ENCODE measurements around the gene NAA10. TPM values are rescaled to one million over a fixed set of nuclear protein-coding genes. Genes with fewer than 3 reads are reported as not detected.

The NAA10 gene
- total and polyA plus RNA-seq, 3 experiments from 2014 or later = 105 to 162 (median 160) TPM

- Mint-ChIP-seq H3K4me1 (peaks cover 35 to 51% (median 44%) of the 10 kb centered on the region in 3 donors), H3K27ac (peak overlapping the region in 5 of 8 donors; percentile 43 to 82 (median 52)), H3K36me3 (peaks cover 0 to 11% (median 0%) of the 10 kb centered on the region in 3 donors), H3K4me3 (peak overlapping the region; percentile 41 to 76 (median 64)), H3K9me3 (peaks cover 0 to 1% (median 0%) of the 10 kb centered on the region in 5 donors), H3K27me3 (peaks cover 0 to 3% of the 10 kb centered on the region in 2 donors)
- Histone ChIP-seq H3K9me3 (ENCODE audit: low read length) (no peaks in the 10 kb centered on the region), H3K36me3 (ENCODE audit: insufficient read depth, low read length) (no peaks in the 10 kb centered on the region), H3K4me3 (ENCODE audit: low read length) (no peak overlapping the region), H3K27me3 (ENCODE audit: insufficient read depth, low read length, poor library complexity, severe bottlenecking) (no peaks in the 10 kb centered on the region), H3K4me1 (ENCODE audit: insufficient read depth, low read length) (peaks cover 35% of the 10 kb centered on the region), H3K27ac (ENCODE audit: low read depth, low read length) (no peak overlapping the region)
- CTCF ChIA-PET = no interaction called here
- POLR2A ChIA-PET = interaction anchor here (0.6 kb wide), 1 partner anchor 36 kb away, joined by 6 read pairs; no protein-coding TSS in a partner anchor
- no peak for DNase-seq
Measured at GRCh38 chrX:153903238-153903980, 31.4 kb downstream of the NAA10 start.

DNA sequence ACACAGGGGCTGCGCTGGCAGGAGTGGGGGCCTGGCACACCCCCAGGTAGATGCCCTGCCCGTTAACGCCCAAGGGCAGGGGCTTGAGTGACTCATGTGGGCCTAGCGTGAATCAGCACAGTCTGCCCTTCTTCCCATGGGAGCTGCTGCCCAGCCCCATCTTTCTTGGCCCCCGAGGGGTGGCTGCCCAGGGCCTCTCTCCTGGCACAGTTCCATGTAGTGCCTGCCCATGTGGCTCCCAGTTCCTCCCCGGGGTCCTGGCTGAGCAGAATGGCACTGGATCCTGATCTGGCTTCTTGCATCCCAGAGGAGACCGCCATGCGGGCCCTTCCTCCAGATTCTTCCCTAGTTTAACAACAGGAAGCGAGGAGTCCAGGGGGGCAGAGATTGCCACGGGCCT, 32.5 kb downstream of the NAA10 start:
- Histone ChIP-seq H3K4me1 (ENCODE audit: insufficient read depth, low read length) (peaks cover 35% of the 10 kb centered on the region), H3K9me3 (ENCODE audit: low read length) (no peaks in the 10 kb centered on the region), H3K4me3 (ENCODE audit: low read length) (no peak overlapping the region), H3K36me3 (ENCODE audit: insufficient read depth, low read length) (no peaks in the 10 kb centered on the region), H3K27ac (ENCODE audit: low read depth, low read length) (no peak overlapping the region), H3K27me3 (ENCODE audit: insufficient read depth, low read length, poor library complexity, severe bottlenecking) (no peaks in the 10 kb centered on the region)
- Mint-ChIP-seq H3K4me3 (peak overlapping the region in 1 of 7 donors; percentile 44), H3K27me3 (peaks cover 0 to 3% of the 10 kb centered on the region in 2 donors), H3K27ac (no peak overlapping the region), H3K36me3 (peaks cover 0 to 5% (median 0%) of the 10 kb centered on the region in 3 donors), H3K4me1 (peaks cover 35 to 51% (median 44%) of the 10 kb centered on the region in 3 donors), H3K9me3 (peaks cover 0 to 1% (median 0%) of the 10 kb centered on the region in 5 donors)
- no peak for DNase-seq
- POLR2A ChIA-PET = no interaction called here
- CTCF ChIA-PET = no interaction called here

GRCh38 chrX:153901753-153902140, 33.1 kb downstream of the NAA10 start:
- POLR2A ChIA-PET = no interaction called here
- Histone ChIP-seq H3K36me3 (ENCODE audit: insufficient read depth, low read length) (no peaks in the 10 kb centered on the region), H3K27me3 (ENCODE audit: insufficient read depth, low read length, poor library complexity, severe bottlenecking) (no peaks in the 10 kb centered on the region), H3K4me3 (ENCODE audit: low read length) (no peak overlapping the region), H3K27ac (ENCODE audit: low read depth, low read length) (no peak overlapping the region), H3K9me3 (ENCODE audit: low read length) (no peaks in the 10 kb centered on the region), H3K4me1 (ENCODE audit: insufficient read depth, low read length) (peaks cover 35% of the 10 kb centered on the region)
- Mint-ChIP-seq H3K27ac (peak overlapping the region in 5 of 8 donors; percentile 8 to 96 (median 64)), H3K36me3 (peaks cover 0 to 2% (median 0%) of the 10 kb centered on the region in 3 donors), H3K9me3 (peaks cover 0 to 1% (median 0%) of the 10 kb centered on the region in 5 donors), H3K4me1 (peaks cover 35 to 51% (median 44%) of the 10 kb centered on the region in 3 donors), H3K4me3 (peak overlapping the region in 2 of 7 donors; percentile 37 to 73), H3K27me3 (peaks cover 0 to 4% of the 10 kb centered on the region in 2 donors)
- CTCF ChIA-PET = interaction anchor here (1.7 kb wide), 1 partner anchor 45 kb away, joined by 8 read pairs; no protein-coding TSS in a partner anchor
- no peak for DNase-seq

GRCh38 chrX:153900831-153901752, 33.7 kb downstream of the NAA10 start:
- Mint-ChIP-seq H3K36me3 (no peaks in the 10 kb centered on the region), H3K27me3 (peaks cover 0 to 9% of the 10 kb centered on the region in 2 donors), H3K27ac (peak overlapping the region in 6 of 8 donors; percentile 8 to 96 (median 62)), H3K9me3 (peaks cover 0 to 1% (median 0%) of the 10 kb centered on the region in 5 donors), H3K4me3 (peak overlapping the region in 6 of 7 donors; percentile 37 to 67 (median 52)), H3K4me1 (peaks cover 31 to 46% (median 38%) of the 10 kb centered on the region in 3 donors)
- Histone ChIP-seq H3K27me3 (ENCODE audit: insufficient read depth, low read length, poor library complexity, severe bottlenecking) (no peaks in the 10 kb centered on the region), H3K27ac (ENCODE audit: low read depth, low read length) (no peak overlapping the region), H3K4me1 (ENCODE audit: insufficient read depth, low read length) (peaks cover 40% of the 10 kb centered on the region), H3K4me3 (ENCODE audit: low read length) (no peak overlapping the region), H3K9me3 (ENCODE audit: low read length) (no peaks in the 10 kb centered on the region), H3K36me3 (ENCODE audit: insufficient read depth, low read length) (no peaks in the 10 kb centered on the region)
- peak; percentile 24 to 76 (median 59) for DNase-seq
- ChIA-PET CTCF (interaction anchor here (1.7 kb wide), 1 partner anchor 46 kb away, joined by 8 read pairs; no protein-coding TSS in a partner anchor), POLR2A (no interaction called here)

GRCh38 chrX:153897899-153898298, 36.9 kb downstream of the NAA10 start:
- Mint-ChIP-seq H3K36me3 (peaks cover 0 to 1% (median 0%) of the 10 kb centered on the region in 3 donors), H3K4me3 (no peak overlapping the region), H3K4me1 (peaks cover 12 to 18% (median 18%) of the 10 kb centered on the region in 3 donors), H3K27ac (no peak overlapping the region), H3K9me3 (no peaks in the 10 kb centered on the region), H3K27me3 (peaks cover 0 to 19% of the 10 kb centered on the region in 2 donors)
- ChIA-PET POLR2A (interaction anchor here (0.6 kb wide), 1 partner anchor 1299 kb away, joined by 4 read pairs; no protein-coding TSS in a partner anchor), CTCF (no interaction called here)
- Histone ChIP-seq H3K4me1 (ENCODE audit: insufficient read depth, low read length) (peaks cover 22% of the 10 kb centered on the region), H3K4me3 (ENCODE audit: low read length) (no peak overlapping the region), H3K36me3 (ENCODE audit: insufficient read depth, low read length) (no peaks in the 10 kb centered on the region), H3K27me3 (ENCODE audit: insufficient read depth, low read length, poor library complexity, severe bottlenecking) (no peaks in the 10 kb centered on the region), H3K9me3 (ENCODE audit: low read length) (no peaks in the 10 kb centered on the region), H3K27ac (ENCODE audit: low read depth, low read length) (no peak overlapping the region)
- DNase-seq = no peak

DNA sequence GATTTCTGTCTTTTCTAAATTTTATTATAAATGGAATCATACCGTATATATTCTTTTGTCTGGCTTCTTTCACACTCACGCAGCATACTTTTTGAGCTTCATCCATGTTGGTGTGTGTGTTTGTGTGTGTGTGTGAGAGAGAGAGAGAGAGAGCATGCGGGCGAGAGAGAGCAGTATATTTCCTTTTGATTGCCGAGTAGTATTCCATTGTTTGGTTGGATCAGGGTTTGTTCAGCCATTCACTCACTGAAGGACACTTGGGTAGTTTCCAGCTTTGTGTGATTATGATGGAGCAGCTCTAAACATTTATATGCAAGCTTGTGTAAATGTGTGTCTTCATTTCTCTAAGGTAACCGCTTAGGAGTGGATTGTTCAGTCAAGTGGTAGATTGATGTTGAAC, 45.7 kb downstream of the NAA10 start:
- CTCF ChIA-PET = no interaction called here
- H3K4me1 Mint-ChIP-seq = peaks cover 0 to 5% (median 3%) of the 10 kb centered on the region in 3 donors
- peaks cover 14 to 36% of the 10 kb centered on the region in 2 donors for H3K27me3 Mint-ChIP-seq
- H3K36me3 Mint-ChIP-seq = no peaks in the 10 kb centered on the region
- POLR2A ChIA-PET = no interaction called here
- no peak overlapping the region for H3K4me3 Mint-ChIP-seq
- no peak overlapping the region for H3K27ac Mint-ChIP-seq
- DNase-seq = no peak
- Histone ChIP-seq H3K27ac (ENCODE audit: low read depth, low read length) (no peak overlapping the region), H3K4me1 (ENCODE audit: insufficient read depth, low read length) (peaks cover 6% of the 10 kb centered on the region), H3K4me3 (ENCODE audit: low read length) (no peak overlapping the region), H3K36me3 (ENCODE audit: insufficient read depth, low read length) (no peaks in the 10 kb centered on the region), H3K27me3 (ENCODE audit: insufficient read depth, low read length, poor library complexity, severe bottlenecking) (peaks cover 10% of the 10 kb centered on the region), H3K9me3 (ENCODE audit: low read length) (no peaks in the 10 kb centered on the region)
- peaks cover 0 to 2% (median 0%) of the 10 kb centered on the region in 5 donors for H3K9me3 Mint-ChIP-seq

DNA sequence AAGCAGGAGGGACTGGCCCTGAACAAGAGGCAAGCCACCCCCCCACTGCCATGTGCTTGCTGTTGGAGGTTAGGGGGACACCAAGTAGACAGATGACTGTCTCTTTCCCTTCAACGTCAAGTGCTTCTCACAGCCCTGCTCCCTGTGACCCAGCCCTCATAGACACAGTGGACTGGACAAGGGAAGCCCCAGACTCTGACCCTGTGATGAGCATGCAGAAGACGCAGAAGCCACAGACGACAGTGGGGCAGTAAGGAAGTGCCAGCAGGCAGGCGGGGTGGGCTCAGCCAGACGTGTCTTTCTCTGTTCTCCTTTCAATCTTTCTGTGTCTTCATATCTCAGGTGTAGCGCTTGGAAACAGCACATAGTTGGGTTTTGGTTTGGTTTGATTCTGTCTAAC, 46.5 kb downstream of the NAA10 start:
- Mint-ChIP-seq H3K4me1 (peaks cover 0 to 5% (median 3%) of the 10 kb centered on the region in 3 donors), H3K27me3 (peaks cover 14 to 33% of the 10 kb centered on the region in 2 donors), H3K9me3 (peaks cover 0 to 2% (median 0%) of the 10 kb centered on the region in 5 donors), H3K4me3 (no peak overlapping the region), H3K27ac (no peak overlapping the region), H3K36me3 (no peaks in the 10 kb centered on the region)
- Histone ChIP-seq H3K9me3 (ENCODE audit: low read length) (no peaks in the 10 kb centered on the region), H3K27me3 (ENCODE audit: insufficient read depth, low read length, poor library complexity, severe bottlenecking) (peaks cover 15% of the 10 kb centered on the region), H3K4me1 (ENCODE audit: insufficient read depth, low read length) (peaks cover 6% of the 10 kb centered on the region), H3K36me3 (ENCODE audit: insufficient read depth, low read length) (no peaks in the 10 kb centered on the region), H3K4me3 (ENCODE audit: low read length) (no peak overlapping the region), H3K27ac (ENCODE audit: low read depth, low read length) (no peak overlapping the region)
- no peak for DNase-seq
- POLR2A ChIA-PET = no interaction called here
- CTCF ChIA-PET = no interaction called here

All from CD8-positive, alpha-beta memory T cell (primary cell).